Memory B cell (primary cell): ENCODE results near the gene NPHP4.

Experiments used
- ATAC-seq: fragments of 150-1000 bp; cut with Tn5 transposase; 2 replicates; pipeline ENCODE4 v1.10.0; 2021; ENCODE audit warnings: low read depth, mild to moderate bottlenecking, moderate library complexity
- DNase-seq, 2 donors: peaks; one replicate each; pipeline ENCODE4 v3.0.0; 2022; ENCODE audit warnings: low spot score in 2 of 2
- H3K27ac Mint-ChIP-seq: one replicate; pipeline ENCODE4 v1.8.0; 2022; ENCODE audit warnings: mild to moderate bottlenecking, moderate library complexity, mixed read lengths
- H3K27me3 Mint-ChIP-seq: one replicate; pipeline ENCODE4 v1.8.0; 2022; ENCODE audit warnings: mixed read lengths
- H3K36me3 Mint-ChIP-seq: one replicate; pipeline ENCODE4 v1.8.0; 2022; ENCODE audit warnings: mild to moderate bottlenecking, mixed read lengths
- H3K4me1 Mint-ChIP-seq: one replicate; pipeline ENCODE4 v1.8.0; 2022; ENCODE audit warnings: mixed read lengths
- H3K4me3 Mint-ChIP-seq: one replicate; pipeline ENCODE4 v1.8.0; 2022; ENCODE audit warnings: mild to moderate bottlenecking, moderate library complexity, mixed read lengths
- H3K9me3 Mint-ChIP-seq: one replicate; pipeline ENCODE4 v1.8.0; 2022; ENCODE audit warnings: mixed read lengths

Gene NPHP4

GRCh38 chr1:5992026-5992813, at the start of gene NPHP4:
Gene NPHP4 (minus strand): TSS chr1:5992425. CDS start chr1:5986289, 6,136 bp downstream.
- Mint-ChIP-seq H3K9me3 (no peaks in the 10 kb centered on the region), H3K4me1 (peaks cover 32% of the 10 kb centered on the region), H3K27ac (peak within 1 kb of the TSS; percentile 93), H3K27me3 (no peaks in the 10 kb centered on the region), H3K4me3 (peak within 1 kb of the TSS; percentile 96), H3K36me3 (no peaks in the 10 kb centered on the region)
- peak; percentile 89 for ATAC-seq
- peak; percentile 97 to 98 for DNase-seq

GRCh38 chr1:6041432-6042062, 49.3 kb upstream of the NPHP4 start:
- DNase-seq (peak in 1 of 2 donors; percentile 18), ATAC-seq (no peak)
- Mint-ChIP-seq H3K4me1 (peaks cover 15% of the 10 kb centered on the region), H3K27me3 (no peaks in the 10 kb centered on the region), H3K9me3 (no peaks in the 10 kb centered on the region), H3K36me3 (peaks cover 24% of the 10 kb centered on the region), H3K4me3 (no peak overlapping the region), H3K27ac (no peak overlapping the region)

- H3K9me3 Mint-ChIP-seq, result no peaks in the 10 kb centered on the region
- DNase-seq (no peak), ATAC-seq (no peak)
- H3K4me1 Mint-ChIP-seq, result peaks cover 19% of the 10 kb centered on the region
- peaks cover 24% of the 10 kb centered on the region for H3K36me3 Mint-ChIP-seq
- no peak overlapping the region for H3K27ac Mint-ChIP-seq
- no peak overlapping the region for H3K4me3 Mint-ChIP-seq
- no peaks in the 10 kb centered on the region for H3K27me3 Mint-ChIP-seq
Measured at GRCh38 chr1:6040861-6041415, 48.7 kb upstream of the NPHP4 start.

GRCh38 chr1:6040444-6040843, 48.2 kb upstream of the NPHP4 start:
- Mint-ChIP-seq H3K9me3 (no peaks in the 10 kb centered on the region), H3K36me3 (peaks cover 27% of the 10 kb centered on the region), H3K4me3 (no peak overlapping the region), H3K27me3 (no peaks in the 10 kb centered on the region), H3K4me1 (peaks cover 22% of the 10 kb centered on the region), H3K27ac (no peak overlapping the region)
- DNase-seq (no peak), ATAC-seq (no peak)

GRCh38 chr1:6039031-6039430, 46.8 kb upstream of the NPHP4 start:
- no peaks in the 10 kb centered on the region for H3K27me3 Mint-ChIP-seq
- peaks cover 23% of the 10 kb centered on the region for H3K4me1 Mint-ChIP-seq
- DNase-seq, result no peak
- no peak overlapping the region for H3K4me3 Mint-ChIP-seq
- H3K9me3 Mint-ChIP-seq, result no peaks in the 10 kb centered on the region
- no peak for ATAC-seq
- H3K27ac Mint-ChIP-seq, result no peak overlapping the region
- H3K36me3 Mint-ChIP-seq, result peaks cover 23% of the 10 kb centered on the region

GRCh38 chr1:6038603-6039002, 46.4 kb upstream of the NPHP4 start:
- peaks cover 19% of the 10 kb centered on the region for H3K36me3 Mint-ChIP-seq
- peaks cover 20% of the 10 kb centered on the region for H3K4me1 Mint-ChIP-seq
- no peaks in the 10 kb centered on the region for H3K27me3 Mint-ChIP-seq
- ATAC-seq, result no peak
- no peak overlapping the region for H3K27ac Mint-ChIP-seq
- H3K9me3 Mint-ChIP-seq, result no peaks in the 10 kb centered on the region
- no peak overlapping the region for H3K4me3 Mint-ChIP-seq
- no peak for DNase-seq

- ATAC-seq (peak; percentile 59), DNase-seq (no peak)
- H3K36me3 Mint-ChIP-seq, result peaks cover 19% of the 10 kb centered on the region
- no peak overlapping the region for H3K4me3 Mint-ChIP-seq
- H3K9me3 Mint-ChIP-seq, result no peaks in the 10 kb centered on the region
- no peaks in the 10 kb centered on the region for H3K27me3 Mint-ChIP-seq
- peaks cover 31% of the 10 kb centered on the region for H3K4me1 Mint-ChIP-seq
- H3K27ac Mint-ChIP-seq, result no peak overlapping the region
Measured at GRCh38 chr1:6037338-6037762, 45.1 kb upstream of the NPHP4 start.

GRCh38 chr1:6035719-6036118, 43.5 kb upstream of the NPHP4 start:
- H3K36me3 Mint-ChIP-seq, result peaks cover 14% of the 10 kb centered on the region
- no peak for ATAC-seq
- H3K4me1 Mint-ChIP-seq, result peaks cover 37% of the 10 kb centered on the region
- no peaks in the 10 kb centered on the region for H3K27me3 Mint-ChIP-seq
- no peak overlapping the region for H3K27ac Mint-ChIP-seq
- no peaks in the 10 kb centered on the region for H3K9me3 Mint-ChIP-seq
- H3K4me3 Mint-ChIP-seq, result no peak overlapping the region
- no peak for DNase-seq

GRCh38 chr1:6035303-6035702, 43.1 kb upstream of the NPHP4 start:
- no peaks in the 10 kb centered on the region for H3K9me3 Mint-ChIP-seq
- no peak for ATAC-seq
- no peak for DNase-seq
- no peak overlapping the region for H3K27ac Mint-ChIP-seq
- H3K4me3 Mint-ChIP-seq, result no peak overlapping the region
- H3K36me3 Mint-ChIP-seq, result peaks cover 18% of the 10 kb centered on the region
- peaks cover 41% of the 10 kb centered on the region for H3K4me1 Mint-ChIP-seq
- H3K27me3 Mint-ChIP-seq, result no peaks in the 10 kb centered on the region

- H3K27ac Mint-ChIP-seq, result no peak overlapping the region
- no peak overlapping the region for H3K4me3 Mint-ChIP-seq
- peaks cover 18% of the 10 kb centered on the region for H3K36me3 Mint-ChIP-seq
- H3K27me3 Mint-ChIP-seq, result no peaks in the 10 kb centered on the region
- DNase-seq, result no peak
- ATAC-seq, result no peak
- no peaks in the 10 kb centered on the region for H3K9me3 Mint-ChIP-seq
- H3K4me1 Mint-ChIP-seq, result peaks cover 45% of the 10 kb centered on the region
Measured at GRCh38 chr1:6034750-6035096, 42.5 kb upstream of the NPHP4 start.

GRCh38 chr1:6033986-6034749, 41.9 kb upstream of the NPHP4 start:
- H3K36me3 Mint-ChIP-seq, result peaks cover 18% of the 10 kb centered on the region
- peak; percentile 32 for ATAC-seq

GRCh38 chr1:6033124-6033523, 40.9 kb upstream of the NPHP4 start:
- no peaks in the 10 kb centered on the region for H3K27me3 Mint-ChIP-seq
- peaks cover 50% of the 10 kb centered on the region for H3K4me1 Mint-ChIP-seq
- ATAC-seq, result no peak
- H3K36me3 Mint-ChIP-seq, result peaks cover 18% of the 10 kb centered on the region
- no peak overlapping the region for H3K27ac Mint-ChIP-seq
- no peak overlapping the region for H3K4me3 Mint-ChIP-seq
- no peak for DNase-seq
- H3K9me3 Mint-ChIP-seq, result no peaks in the 10 kb centered on the region

More at GRCh38 chr1:6033986-6034749, 41.9 kb upstream of the NPHP4 start:
- no peak overlapping the region for H3K4me3 Mint-ChIP-seq
- peaks cover 45% of the 10 kb centered on the region for H3K4me1 Mint-ChIP-seq
- no peak for DNase-seq
- no peaks in the 10 kb centered on the region for H3K27me3 Mint-ChIP-seq
- no peak overlapping the region for H3K27ac Mint-ChIP-seq
- H3K9me3 Mint-ChIP-seq, result no peaks in the 10 kb centered on the region

GRCh38 chr1:6030547-6031261, 38.5 kb upstream of the NPHP4 start:
- H3K27ac Mint-ChIP-seq, result peak overlapping the region; percentile 40
- peak overlapping the region; percentile 31 for H3K4me3 Mint-ChIP-seq
- no peaks in the 10 kb centered on the region for H3K9me3 Mint-ChIP-seq
- H3K4me1 Mint-ChIP-seq, result peaks cover 52% of the 10 kb centered on the region
- peaks cover 15% of the 10 kb centered on the region for H3K36me3 Mint-ChIP-seq
- no peak for DNase-seq
- H3K27me3 Mint-ChIP-seq, result no peaks in the 10 kb centered on the region
- ATAC-seq, result no peak
